NCI-H2029 treated with DMSO at 0.1 percent for 48 hours (cell line): ENCODE data around the gene USP54.

ENCODE experiments used
- DNase-seq: peaks from one replicate; lab custom pipeline; 2025; lab: John Stamatoyannopoulos, UW

Gene USP54

DNA sequence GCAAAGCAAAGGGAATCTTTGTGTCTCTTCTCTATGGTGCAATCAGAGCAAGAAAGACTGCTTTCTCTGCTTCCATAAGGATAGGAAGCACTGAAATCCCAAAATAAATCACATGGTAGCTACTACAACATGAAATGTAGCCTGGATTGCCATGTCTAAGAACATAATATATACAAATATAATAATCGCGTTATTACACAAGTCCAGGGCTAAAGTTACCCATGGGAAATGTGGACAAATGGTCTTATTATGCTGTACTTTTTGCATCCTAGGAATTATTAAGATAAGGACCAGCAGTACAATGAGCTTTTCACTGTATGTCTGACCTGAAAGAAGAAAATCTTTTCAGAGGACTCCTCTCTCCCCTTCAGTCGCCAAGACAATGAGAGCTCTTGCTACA, 71.8 kb downstream of the USP54 start:
- DNase-seq: no peak

GRCh38 chr10:73517166-73517888, 73.8 kb downstream of the USP54 start:
- no peak for DNase-seq

DNA sequence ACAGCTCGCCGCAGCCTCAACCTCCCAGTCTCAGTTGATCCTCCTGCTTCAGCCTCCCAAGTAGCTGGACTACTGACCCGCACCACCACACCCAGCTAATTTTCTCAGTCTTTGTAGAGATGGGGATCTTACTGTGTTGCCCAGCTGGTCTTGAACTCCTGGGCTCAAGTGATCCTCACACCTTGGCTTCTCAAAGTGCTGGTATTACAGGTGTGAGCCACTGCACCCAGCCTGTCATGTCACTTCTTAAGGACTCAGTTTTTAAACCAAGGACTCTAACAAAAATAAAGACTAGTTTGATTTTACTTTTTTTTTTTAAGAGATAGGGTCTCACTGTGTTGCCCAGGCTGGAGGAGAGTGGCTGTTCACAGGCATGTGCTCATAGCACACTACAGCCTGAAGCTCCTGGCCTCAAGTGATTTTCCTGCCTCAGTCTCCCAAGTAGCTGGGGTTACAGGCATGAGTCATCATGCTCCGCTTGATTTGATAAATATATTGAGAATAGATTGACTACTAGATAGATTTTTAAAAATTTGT, 78.9 kb downstream of the USP54 start:
- DNase-seq: no peak

- no peak for DNase-seq
These were observed 81.4 kb downstream of the USP54 start for GRCh38 chr10:73509695-73510094.

DNA sequence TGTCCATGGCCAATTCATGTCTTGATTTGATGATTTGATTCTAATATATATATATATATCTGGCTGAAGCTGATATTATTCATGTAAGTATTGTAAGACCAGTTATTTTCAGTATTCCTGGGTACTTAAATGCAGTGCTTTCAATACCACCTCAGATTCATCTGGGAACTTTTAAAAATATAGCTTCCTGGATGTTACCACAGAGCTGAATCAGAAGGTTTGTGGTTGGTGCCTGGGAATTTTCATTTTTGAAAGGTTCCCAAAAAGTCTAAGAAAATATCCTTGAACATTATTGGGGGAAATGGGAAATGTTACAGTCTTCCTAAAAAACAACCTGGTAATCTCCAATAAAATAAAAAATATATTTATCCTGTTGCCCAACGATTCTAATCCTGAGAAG, 84.7 kb downstream of the USP54 start:
- DNase-seq: no peak

GRCh38 chr10:73506074-73506473, 85.1 kb downstream of the USP54 start:
- no peak for DNase-seq

- no peak for DNase-seq
These were observed 88.1 kb downstream of the USP54 start for GRCh38 chr10:73503037-73503436.

DNA sequence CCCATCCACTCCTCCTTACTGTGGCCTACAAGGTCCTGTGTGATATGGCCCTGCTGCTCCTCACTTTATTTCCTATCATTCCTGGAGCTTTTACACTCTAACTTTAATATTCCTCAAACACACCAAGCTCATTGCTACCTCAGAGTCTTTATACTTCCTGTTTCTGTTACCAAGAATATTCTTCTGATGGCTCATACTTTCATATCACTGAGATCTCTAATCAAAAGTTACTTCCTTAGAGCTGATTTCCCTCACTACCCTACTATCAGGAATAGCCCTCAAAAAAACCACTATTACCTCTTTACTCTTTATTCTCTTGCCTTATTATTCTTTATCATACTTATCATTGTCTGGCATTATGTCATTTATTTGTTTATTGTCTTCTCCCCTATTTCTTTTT, 89.5 kb downstream of the USP54 start:
- no peak for DNase-seq

GRCh38 chr10:73497623-73498022, 93.5 kb downstream of the USP54 start:
- no peak for DNase-seq

- DNase-seq: peak; percentile 20
These were observed 95.1 kb downstream of the USP54 start, which contains the start of gene PPP3CB for GRCh38 chr10:73495884-73496674. Gene PPP3CB (minus strand): TSS chr10:73496024. CDS start chr10:73495889, 135 bp downstream.

DNA sequence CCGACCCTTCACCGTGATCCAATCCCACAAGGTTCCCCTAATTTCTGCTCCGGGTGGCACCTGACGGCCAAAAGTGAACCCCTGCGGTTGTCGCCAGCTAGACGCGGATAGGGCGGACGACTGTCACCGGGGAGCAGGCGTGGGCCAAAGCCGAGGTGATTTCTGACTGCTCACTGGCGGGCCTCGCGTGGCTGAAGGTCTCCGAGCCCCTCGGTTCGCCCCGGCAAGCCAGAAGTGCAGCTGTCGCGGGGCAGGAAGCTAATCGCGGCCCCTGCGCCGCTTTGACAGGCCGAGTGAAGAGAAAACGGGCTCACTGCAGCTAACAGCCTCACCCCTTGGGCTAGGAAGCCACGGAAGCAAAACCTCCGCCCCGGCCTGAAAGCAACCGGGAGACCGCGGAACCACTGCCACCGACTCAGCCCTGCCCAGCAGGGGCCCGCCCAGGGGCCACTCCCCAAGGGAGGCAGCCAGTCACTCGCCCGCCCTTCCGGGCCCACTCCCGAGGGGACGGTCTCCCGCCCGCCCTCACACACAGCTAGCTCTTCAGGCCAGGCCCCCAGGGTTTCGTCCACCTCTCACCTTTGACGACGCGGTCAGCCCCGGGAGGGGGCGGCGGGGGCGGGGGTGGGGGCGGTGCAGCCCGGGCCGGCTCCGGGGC, 95.8 kb downstream of the USP54 start:
- peak; percentile 13 for DNase-seq

DNA sequence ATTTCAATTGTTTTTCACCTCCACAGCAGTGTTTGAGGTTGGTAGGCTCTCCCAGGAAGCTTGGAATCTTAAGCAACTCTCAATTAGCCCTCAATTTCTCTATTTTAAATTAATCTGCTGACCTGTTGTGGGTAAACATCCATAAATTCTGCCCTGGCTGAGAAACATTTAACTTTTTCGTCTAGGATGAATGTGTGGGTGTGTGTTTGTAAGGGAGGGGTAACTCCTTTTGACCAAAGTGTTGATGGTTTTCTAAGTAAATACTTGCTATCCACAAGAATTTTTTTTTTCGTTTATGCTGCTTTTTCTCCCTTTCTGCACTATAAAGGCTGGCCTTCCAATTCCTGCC, 96.3 kb downstream of the USP54 start:
- DNase-seq: no peak

- no peak for DNase-seq
These were observed 96.9 kb downstream of the USP54 start for GRCh38 chr10:73494213-73494612.

DNA sequence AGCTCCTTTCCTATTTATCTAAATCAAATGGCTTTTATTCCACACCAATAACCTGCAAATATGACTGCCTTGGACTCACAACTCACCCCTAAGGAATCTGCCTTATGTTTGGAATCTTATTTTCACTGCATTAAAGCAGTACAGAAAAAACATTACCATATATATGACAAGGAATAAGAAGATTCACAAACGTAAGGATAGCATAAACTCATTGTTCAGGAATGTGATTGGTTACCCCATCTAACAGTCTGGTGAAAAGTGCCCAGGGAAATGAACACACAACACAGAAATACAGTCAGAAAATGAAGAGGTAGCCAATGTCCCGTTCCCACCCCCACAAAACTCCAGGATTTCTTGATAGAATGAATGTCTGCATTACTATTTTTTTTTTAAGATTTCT, 97.4 kb downstream of the USP54 start:
- no peak for DNase-seq

DNA sequence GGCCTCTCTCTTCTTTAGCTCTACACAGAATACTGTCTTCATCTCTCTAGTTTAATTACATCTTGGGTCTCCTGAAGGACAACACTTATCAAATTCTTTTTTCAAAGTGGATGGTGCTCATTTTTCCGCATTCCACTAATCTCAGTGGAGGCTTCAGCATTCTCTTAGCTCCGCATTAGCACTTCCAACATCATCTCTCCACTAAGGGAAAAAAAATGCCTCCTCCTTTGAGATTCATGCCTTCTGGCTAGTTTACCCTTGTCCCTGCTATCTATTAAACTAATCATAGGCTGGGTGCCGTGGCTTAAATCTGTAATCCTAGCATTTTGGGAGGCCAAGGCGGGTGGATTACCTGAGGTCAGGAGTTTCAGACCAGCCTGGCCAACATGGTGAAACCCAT, 104.5 kb downstream of the USP54 start:
- DNase-seq: no peak

DNA sequence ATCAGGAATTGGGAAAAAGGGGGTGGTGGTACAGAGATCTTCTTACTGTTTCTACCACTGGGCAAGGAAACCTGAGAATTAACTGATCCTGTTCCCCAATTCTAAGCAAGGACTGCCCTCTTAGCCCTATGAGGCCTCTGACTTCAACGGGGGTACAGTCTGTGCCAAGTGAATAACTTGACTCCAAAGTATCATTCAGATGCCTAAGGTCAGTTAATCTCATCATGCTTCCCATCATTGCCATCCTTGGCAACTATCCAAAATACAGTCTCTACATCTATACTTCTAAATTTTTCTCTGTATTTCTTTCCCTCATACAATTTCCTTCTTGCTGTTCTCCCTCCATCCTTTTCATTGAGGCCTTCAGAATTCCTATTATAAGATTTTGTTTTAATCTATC, 105.8 kb downstream of the USP54 start:
- no peak for DNase-seq

- DNase-seq: no peak
These were observed 111.0 kb downstream of the USP54 start for GRCh38 chr10:73480158-73480557.

DNA sequence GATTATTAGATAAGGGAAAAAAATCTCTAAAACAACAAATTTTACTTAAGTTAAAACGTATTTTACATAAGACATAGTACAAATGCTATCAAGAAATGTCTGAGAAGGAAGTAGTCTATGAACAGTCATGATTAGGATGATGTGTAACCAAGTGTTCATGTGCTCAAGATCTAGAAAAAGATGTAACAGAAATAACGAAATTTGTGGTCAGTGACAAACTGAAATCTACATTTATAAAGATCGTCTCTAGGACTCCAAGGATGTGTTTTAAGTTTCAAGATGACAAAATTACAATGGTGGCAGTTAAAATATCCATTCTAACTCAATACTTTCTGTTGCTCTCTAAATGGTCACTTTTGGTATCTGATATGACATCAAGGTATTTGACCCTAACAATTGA, 112.5 kb downstream of the USP54 start:
- no peak for DNase-seq

DNA sequence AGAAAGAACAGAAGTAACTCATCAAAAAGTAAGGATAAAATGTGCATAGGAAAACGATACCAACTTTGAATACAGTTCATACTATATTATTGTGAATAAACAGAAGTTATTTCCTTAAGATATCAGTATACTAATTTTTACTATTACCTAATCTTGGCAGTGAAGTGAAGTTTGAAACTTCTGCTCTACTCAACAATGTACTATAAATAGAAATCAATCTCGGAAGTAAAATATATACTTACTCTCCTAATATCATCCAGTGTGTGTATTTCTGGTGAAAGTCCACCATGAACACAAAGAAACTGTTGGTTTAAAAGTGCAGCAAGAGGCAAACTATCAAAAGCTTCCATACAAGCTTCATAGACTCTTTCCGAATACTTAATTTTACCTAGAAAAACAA, 119.9 kb downstream of the USP54 start:
- DNase-seq: no peak

DNA sequence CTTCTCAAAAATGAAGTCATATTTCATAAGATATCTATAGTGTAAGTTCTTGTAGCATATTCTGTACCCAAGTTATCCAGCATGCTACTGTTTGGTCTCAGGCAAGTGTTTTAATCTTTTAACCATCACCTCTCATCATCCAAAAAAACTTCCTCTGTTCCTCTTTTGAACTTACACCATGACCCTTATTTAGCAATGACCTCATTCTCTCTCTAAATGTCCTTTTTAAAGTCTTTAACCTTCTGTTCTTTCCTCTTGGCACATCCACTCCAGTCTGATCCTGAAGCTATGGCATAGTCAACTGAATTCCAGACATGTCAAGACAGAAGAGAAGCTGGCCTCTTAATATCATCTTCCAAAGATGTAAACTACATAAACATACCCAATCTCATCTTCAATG, 121.6 kb downstream of the USP54 start:
- DNase-seq: no peak

DNA sequence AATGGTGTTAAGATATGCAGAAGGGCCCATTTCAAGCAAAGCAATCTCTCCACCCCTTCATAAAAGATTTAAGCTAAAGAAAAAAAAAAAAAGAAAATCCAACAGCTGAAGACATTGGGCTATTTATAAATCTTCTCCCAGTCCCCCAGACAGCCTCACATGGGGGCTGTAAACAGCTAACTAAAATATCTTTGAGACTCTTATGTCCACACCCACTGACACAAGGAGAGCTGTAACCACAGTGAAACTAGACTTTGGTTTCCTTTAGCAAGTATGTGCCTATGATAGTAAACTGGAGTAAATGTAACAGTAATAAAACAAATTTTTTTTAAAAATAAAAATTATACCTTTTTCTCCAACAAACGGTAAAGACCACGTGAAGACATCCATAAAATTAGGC, 123.9 kb downstream of the USP54 start:
- no peak for DNase-seq

GRCh38 chr10:73465978-73466726, 125.0 kb downstream of the USP54 start:
- DNase-seq: no peak
